ENCODE measurements around the gene HELZ.

The HELZ gene

DNA sequence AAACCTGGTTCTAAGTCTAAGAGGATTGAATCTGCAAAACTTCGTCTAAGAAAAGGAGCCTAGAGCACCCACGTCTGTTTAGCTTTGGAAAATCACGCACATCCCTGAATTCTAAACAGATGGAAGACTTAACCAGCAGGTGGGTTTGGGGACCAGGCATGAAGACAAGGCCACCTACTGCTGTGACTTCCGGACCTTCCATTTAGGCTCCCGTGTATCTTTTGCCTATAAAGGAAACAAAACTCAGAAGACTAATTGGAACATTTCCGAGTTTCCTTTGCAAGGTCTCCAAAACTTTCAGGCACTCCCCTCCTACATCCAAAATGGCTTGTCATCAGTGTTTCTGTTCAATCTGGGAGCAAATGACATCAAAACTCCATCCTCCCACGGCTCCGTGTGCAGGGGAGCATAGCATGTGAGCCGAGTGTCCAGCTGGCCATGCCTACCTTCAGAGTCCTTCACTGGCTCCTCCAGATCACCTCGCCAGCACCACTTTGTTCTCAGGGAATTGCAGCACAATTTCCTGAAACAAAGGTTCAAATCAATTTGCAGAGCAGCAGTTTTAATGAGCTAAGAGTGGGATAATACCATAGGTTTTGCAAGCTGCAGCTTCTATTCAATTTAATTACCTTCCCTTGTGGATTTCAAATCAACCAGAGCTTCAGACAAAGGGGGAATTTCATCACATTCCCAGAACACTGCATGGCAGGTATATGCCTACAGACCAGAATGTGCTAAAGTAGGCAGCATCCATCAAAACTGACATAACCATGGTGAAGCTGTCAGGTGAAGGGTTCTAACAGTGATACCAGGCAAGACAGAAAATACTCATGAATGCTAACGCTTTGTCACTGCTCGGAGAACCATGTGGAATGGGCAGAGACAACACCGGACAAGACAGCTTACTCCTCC, 177.2 kb downstream of the HELZ start:
- DNase-seq = no peak

DNA sequence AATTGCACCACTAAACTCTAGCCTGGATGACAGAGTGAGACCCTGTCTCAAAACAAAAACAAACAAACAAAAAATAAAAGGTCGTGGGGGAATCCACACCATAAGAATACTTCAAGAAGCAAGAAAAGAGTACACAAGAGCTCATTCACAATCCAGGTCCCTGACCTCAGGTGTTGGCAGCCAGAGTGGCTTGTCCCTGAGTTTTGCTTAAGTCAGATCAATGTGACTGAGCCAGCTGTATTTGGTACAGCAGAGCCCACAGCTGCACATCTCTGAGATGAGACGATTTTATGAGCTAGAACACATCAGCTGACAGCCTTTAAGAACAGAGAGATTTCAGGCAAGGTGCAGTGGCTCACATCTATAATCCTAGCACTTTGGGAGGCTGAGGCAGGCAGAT, 178.3 kb downstream of the HELZ start:
- DNase-seq = no peak

DNA sequence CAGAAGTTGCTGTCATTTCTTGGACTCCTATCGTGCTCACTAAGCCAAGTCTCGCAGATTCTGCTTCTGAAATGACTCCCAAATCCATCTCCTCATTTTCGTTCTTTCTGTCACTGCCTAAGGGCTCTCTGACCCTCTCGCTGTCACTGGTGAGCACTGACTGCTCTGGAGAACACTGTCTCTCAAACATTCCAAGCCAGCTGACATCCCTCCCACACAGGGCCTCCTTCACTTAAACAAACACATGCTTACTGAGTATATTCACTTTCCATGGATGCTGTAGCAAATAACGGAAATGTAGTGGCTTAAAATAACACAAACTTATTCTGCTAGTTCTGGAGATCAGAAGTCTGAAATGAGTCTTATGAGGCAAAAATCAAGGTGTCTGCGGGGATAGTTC, 181.9 kb downstream of the HELZ start:
- DNase-seq = no peak

DNA sequence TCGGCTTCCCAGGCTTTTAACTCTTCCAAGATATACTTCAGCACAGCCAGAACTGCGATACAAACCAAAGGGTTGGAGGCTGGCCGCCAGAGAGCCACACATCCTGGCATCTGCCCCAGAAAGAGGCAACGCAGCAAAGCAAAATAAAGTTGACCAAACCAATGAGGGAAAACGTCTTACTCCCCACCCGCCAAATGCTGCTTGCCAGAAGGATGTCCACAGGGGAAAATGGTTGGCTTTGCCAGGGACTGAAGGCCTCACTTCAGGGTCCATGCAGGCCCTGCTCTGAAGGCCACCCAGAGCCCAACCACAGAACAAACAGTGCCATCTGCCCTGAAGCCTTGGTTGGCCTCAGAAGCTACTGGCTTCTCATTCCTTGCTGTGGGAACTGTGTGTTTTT, 185.6 kb downstream of the HELZ start:
- DNase-seq = no peak

DNA sequence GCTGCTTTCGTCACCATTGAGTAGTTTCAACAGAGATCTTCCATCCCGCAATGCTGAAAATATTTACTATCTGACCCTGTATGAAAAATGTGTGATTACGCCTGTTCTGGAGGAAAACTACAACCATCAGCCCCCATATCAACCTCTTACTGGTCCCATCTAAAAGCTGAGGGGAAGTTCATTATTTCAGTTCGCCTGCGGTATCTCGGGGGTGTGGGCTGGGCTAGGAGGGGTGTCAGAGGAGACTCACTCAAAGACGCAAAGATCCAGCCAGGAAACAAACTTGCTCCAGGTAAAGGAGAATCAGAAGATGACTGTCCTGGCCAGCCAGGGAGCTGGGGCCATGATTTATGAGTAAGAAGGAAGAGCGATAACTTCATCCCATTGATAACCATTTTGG, 187.0 kb downstream of the HELZ start:
- no peak for DNase-seq

DNA sequence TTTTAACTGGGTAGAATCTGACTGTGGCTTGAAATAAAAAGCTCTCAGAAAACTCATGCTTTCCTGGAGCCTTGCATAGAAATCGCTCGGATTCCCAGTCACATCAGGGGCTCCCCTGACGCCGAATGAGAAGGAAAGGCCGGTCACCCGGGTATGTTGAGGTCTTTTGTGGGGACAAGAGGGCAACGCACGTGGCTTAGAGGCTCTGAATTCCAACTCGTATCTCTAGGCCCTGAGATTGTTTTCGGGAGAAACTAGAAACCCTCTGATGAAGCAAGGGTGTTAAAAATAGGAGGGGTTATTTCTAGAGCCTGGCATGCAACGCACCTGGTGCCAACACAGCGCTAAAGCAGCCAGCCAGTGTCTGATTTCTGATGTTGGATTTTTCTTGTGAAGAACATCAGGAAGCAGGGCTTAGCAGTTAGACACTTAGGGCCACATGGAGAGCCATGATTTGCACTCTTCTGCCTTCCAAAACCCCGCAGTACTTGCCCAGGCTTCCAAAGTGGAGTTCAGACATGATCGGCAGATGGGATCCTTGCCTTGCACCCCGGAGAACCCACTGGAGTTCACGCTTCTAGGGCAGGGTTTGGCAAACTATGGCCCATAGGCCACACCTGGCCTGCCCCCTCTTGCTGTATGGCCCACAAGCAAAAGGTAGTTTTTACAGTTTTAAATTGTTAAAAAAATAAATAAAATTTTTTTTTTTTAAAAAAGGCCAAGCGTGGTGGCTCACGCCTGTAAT, 188.1 kb downstream of the HELZ start:
- DNase-seq = no peak

DNA sequence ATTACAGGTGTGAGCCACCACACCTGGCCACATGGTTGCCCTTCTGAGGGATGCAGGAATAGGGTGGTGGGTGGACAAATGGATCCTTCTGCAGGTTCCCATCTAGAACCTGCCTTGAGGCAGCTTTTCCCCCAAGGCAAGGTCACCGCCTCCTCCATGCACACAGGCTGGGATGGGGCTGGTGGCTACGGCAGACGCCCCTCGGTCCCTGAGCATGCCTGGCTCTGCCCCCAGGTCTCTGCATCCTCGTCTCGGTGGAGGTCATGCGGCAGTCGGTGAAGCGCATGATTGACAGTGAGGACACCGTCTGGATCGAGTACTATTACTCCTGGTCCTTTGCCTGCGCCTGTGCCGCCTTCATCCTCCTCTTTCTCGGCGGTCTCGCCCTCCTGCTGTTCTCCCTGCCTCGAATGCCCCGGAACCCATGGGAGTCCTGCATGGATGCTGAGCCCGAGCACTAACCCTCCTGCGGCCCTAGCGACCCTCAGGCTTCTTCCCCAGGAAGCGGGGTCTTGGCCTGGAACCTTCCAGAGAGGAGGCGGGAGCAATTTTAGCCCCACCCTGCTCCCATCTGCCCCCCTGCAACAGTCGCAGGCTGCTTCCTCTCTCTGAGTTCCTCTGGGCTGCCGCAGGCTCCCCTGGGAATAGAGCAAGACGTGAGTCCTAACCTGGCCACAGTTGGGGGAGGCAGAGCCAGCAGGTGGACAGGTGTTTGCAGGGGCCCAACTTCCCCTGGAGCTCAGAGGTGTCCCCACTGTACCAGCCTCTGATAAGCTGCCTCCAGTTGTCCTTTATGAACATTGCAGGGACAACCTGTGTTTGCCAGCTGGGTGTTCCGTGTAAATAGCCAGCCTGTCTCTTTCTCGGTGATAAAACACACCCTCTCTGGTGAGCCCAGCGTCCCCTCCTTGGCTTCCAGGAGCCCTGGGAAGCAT, 188.9 kb downstream of the HELZ start:
- DNase-seq = no peak

DNA sequence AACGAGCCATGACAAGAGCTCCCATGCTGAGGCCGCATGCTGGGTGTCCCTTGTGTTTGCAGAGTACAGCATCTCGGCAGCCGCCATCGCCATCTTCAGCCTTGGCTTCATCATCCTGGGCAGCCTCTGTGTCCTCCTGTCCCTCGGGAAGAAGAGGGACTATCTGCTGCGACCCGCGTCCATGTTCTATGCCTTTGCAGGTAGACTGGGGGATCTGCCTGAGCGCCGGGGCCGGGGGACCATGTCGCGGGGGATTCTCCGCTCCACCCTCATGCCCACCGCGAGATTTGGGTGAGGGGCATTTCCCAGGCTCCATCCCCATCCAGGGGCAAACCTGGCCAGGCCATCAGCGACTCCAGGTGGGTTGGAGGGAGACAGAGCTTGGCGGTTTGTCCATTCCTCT, 190.0 kb downstream of the HELZ start:
- DNase-seq = no peak

DNA sequence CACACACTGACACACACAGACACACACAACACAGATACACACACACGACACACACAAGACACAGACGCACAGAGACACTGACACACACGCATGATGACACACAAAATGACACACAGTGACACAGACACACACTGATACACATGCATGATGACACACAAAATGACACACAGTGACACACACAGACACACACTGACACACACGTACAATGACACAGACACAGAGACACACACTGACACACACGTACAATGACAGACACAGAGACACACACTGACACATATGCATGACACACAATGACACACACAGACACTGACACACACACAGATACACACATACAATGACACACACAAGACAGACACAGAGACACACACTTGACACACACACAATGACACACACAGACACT, 190.4 kb downstream of the HELZ start:
- no peak for DNase-seq

DNA sequence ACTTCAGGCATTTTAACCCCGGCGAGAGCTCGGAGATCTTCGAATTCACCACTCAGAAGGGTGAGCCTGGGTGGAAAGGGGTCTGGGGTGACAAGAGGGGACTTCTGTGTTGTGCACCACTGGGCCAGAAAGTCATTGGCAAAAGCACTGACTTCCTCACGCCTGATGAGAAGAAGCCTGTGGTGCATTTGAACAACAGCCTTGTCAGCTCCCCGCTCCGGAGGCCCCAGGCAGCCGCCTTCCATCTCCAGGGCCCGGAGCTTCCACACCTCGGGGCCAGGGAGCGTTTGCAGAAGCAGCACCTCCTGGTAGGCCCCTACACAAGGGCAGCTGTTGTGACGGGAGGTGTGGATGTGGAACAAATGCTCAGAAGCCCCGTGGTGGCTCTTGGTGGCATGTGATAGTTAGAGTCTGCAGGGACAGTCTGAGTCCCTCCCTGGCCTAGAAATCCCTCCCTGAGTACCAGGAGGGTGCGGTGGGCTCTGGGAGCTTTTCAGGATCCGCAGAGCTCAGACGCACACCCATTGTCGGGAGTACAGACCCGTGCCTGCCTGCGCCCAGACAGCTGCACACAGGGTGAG, 190.9 kb downstream of the HELZ start:
- DNase-seq = no peak

DNA sequence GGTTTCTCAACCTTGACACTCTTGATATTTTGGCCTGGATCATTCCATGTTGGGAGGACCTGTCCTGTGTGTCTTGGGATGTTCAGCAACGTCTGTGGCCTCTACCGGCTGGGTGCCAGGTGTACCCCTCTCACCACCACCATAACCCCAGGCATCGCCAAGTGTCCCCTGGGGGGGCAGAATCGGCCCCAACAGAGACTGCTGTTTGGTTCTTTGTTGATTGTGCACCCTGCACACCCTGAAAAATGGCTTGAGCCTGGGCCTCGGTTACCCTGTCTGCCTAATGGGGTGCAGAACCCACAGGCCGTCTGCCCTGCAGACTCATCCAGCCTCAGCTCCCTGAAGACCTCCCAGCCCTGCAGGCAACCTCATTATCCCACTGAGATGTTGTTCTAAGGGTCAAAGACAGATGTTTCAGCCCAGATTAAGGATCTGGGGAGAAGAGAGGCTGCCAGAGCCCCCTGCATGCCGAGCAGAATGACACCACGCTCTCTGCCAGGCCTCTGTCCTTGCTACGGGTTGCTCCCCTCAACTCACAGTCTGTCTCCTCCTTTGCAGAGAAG, 191.5 kb downstream of the HELZ start:
- DNase-seq = no peak

DNA sequence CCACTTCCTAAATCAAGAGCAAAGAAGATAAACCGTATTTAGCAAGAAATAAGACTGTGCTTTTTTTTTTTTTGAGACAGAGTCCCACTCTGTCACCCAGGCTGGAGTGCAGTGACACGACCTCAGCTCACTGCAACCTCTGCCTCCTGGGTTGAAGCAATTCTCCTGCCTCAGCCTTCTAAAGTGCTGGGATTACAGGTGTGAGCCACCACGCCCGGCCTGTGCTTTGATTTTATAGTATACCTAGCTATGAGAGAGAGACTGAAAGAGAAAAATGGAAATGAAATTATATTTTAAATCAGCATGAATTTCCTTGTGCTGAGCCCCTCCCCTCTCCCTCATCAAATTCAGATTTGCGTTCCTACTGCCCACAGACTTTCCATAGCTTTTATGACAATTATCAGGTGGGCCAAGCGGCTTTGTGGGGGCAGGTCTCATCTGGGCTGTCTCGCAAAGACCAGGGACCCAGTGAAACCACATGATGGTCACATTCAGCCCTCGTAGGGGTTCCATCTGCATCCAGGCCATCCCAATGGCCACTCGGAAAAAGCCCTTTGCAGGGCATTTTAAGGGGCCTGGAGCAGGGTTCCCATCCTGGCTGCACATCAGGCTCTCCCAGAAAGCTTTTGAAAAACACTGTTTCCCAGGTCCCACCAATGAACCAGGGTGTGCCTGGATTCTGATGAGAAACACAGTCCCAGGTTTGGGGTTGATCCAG, 192.1 kb downstream of the HELZ start:
- no peak for DNase-seq

DNA sequence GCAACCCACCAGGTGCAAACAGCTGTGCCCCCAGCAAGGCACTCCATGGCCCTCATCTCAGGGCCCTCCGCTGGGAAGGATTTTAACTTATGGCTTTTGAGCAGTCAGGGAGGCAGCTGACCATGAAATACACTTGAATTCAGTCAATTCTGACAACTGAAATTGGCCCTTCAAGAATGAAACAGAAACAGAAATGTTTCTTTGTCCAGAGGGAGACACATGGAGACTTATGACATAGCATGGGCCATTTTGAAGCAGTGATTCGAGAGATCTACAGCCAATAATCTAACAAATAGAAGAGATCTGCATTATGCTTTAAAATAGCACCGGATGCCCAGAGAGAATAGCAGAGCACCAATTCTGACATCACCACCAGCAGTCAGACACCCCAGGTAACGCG, 193.2 kb downstream of the HELZ start:
- DNase-seq = no peak

DNA sequence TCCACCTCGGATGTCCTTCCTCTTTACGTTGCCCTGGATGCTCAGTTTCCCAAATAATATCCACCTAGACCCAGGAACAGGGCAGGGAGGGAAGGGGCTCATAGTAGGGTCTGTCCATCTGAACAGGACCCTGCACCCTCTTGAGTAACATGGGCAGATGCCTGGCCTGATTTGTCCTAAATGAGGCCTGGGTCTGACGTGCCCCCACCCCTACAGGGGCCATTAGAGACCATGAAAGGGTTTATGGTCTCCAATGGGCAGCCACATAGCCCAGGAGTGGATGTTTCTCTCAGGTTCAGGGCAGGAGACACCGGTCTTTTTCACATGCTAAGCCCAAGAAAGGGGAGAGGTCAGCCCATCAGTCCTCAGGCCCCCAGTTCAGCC, 193.8 kb downstream of the HELZ start:
- no peak for DNase-seq

DNA sequence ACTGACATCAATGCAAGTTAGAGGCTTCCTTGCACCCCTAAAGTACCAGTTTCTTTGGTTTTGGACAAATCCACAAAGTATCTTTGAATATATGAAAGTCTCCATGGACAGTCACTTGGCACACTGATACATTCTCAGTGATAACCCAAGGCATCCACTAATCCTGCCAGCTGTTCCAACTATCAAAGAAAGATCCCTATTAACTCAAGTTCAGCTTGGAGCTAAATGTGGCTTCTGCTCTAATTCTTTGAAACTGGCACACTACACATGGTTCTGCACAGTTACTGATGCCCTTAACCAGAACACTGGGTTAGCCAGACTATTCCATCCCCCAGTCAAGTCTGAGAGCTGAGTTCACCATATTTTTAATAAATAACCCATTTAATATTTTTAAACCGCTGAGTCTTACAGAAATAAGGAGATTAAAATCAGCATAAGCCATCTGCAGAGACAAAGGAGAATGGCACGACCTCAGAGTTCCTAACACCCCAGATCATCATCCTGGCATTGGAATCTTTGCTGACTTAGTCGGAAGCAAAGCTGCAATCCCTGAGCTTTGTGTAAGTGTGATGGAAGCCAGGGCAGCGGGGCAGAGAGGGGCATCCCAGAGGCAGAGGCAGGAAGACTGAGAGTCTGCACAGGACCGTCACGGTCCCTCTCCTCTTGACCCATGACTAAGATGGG, 194.4 kb downstream of the HELZ start:
- no peak for DNase-seq

DNA sequence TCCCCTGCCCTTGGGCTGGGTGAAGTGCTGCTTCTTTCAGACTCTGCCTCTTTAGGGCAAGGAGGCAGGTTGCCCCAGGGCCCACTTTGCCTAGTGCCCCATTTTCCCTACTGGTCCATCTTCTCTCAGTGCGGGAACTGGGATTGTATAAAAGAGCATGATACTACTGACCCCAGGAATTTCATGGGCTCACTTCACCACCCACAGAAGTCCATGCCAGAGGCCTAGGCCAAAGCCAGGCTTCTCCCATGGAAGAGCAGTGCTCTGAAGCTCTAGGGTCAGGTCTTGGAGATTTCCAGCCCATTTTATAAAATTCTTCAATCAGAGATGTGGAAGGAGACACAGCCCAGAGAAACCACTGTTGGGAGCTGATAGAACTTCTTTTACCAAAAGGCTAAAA, 194.9 kb downstream of the HELZ start:
- no peak for DNase-seq

DNA sequence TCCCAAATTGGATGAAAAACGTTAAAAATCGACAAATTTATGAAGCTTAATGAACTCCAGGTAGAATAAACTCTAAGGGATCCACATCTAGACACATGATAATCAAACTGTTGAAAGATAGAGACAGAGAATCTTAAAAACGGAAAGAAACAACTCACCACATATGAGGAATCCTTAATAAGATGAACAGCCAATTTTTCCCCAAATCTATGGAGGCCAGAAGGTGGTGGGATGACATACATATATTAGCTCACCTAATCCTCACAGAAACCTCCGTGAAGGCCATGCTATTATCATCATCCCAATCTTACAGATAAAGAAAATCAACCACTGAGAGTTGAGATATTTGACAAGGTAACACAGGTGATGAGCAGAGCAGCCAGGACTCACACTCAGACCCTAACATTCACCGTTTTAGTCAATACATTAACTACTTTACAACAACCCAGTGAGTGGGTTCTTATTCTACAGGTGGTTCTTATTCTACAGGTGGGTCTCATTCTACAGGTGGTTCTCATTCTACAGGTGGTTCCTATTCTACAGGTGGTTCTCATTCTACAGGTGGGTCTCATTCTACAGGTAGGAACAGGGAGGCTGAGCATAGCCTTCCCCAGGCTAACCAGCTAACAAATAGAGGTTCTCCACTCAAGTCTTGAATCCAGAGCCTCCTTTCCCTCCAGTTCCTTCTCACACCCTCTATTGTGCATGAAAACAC, 195.8 kb downstream of the HELZ start:
- DNase-seq = no peak

DNA sequence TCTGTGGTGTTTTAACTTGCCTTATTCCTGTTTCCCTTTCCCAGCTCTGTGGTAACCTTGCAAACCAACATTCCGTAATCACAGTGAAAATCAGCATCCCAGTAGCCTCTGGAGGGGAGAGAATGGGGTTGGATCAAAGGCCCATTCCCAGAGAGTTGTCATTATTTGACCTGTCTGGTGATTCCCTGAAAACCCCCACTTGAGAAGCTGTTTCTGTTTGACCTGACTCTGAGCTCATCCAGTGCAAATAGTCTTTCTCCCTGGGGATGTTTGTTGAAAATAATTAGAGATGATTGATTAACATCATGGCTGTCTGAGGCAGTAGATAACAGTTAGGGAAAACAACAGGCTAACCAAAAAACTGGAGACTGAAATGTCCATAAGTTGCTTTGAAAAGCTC, 197.6 kb downstream of the HELZ start:
- DNase-seq = no peak

DNA sequence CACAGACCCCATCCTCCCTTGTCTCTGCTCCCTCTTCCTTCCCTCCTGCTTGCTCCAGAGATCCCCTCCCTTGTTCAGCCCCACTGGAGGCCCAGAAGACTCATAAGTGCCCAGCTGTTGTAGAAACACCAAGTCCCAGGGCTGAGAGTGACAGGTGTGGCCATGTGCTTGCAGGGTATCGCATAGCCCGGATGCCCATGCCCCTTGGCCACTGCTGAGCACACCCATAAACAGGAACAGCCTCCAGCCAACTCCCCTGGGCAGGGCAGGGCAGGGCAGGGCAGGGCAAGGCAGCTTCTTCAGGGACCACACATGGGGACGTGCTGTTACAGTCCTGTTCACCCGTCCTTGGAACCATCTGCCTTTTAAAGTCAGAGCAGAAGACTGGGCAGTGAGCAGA, 198.6 kb downstream of the HELZ start:
- no peak for DNase-seq

DNA sequence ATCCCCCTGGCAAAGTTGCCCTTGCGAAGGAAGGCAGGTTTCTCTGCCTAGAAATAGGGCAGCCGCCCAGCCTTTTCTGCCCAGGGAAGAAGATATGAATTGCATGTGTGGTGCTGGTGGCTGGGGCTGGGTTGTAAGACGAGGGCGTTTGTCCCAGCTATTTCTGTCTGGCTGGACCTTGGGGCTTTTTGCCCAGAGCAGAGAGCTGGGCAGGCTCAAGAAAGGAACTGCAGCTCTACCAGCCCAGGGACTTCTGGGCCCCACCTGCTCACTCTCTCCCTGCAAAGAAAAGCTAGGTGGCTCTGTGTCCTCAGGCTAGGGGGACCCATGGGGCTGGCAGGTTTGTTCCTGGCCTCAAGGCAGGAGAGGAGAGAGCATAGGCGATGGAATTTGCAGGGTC, 200.1 kb downstream of the HELZ start:
- no peak for DNase-seq
